Smooth muscle cell (in vitro differentiated cells): ENCODE results near the gene GALNT2. TPM values are rescaled to one million over a fixed set of nuclear protein-coding genes. Genes with fewer than 3 reads are reported as not detected.

Experiments
- DNase-seq: peaks from one replicate; lab custom pipeline; 2025; ENCODE audit not compliant: unreplicated experiment; lab: John Stamatoyannopoulos, UW
- H2AFZ ChIP-seq: fragments of 200-600 bp; sonication (generic); 2 replicates; pipeline ENCODE4 v1.6.0; 2016; ENCODE audit warnings: antibody characterized with exemption, low read depth, mild to moderate bottlenecking
- H3F3A ChIP-seq: fragments of 200-600 bp; sonication (generic); 2 replicates; pipeline ENCODE4 v1.6.0; 2017; ENCODE audit warnings: antibody characterized with exemption, low read depth
- H3K27ac ChIP-seq: fragments of 200-600 bp; sonication (generic); 2 replicates; pipeline ENCODE4 v1.5.1; 2016; ENCODE audit warnings: low read depth, mild to moderate bottlenecking
- H3K27me3 ChIP-seq: fragments of 200-600 bp; sonication (generic); 2 replicates; pipeline ENCODE4 v1.6.1; 2016; ENCODE audit warnings: low read depth, mild to moderate bottlenecking
- H3K36me3 ChIP-seq: fragments of 200-600 bp; sonication (generic); 2 replicates; pipeline ENCODE4 v1.5.1; 2016; ENCODE audit warnings: low read depth
- H3K4me1 ChIP-seq: fragments of 200-600 bp; sonication (generic); 2 replicates; pipeline ENCODE4 v1.5.1; 2016; ENCODE audit warnings: low read depth
- H3K4me2 ChIP-seq: fragments of 200-600 bp; sonication (generic); 2 replicates; pipeline ENCODE4 v1.6.0; 2016; ENCODE audit warnings: mild to moderate bottlenecking
- H3K4me3 ChIP-seq: fragments of 200-600 bp; sonication (generic); 2 replicates; pipeline ENCODE4 v1.5.1; 2016; ENCODE audit warnings: mild to moderate bottlenecking
- H3K79me2 ChIP-seq: fragments of 200-600 bp; sonication (generic); 2 replicates; pipeline ENCODE4 v1.6.0; 2016; ENCODE audit warnings: low read depth, mild to moderate bottlenecking
- H3K9ac ChIP-seq: fragments of 200-600 bp; sonication (generic); 2 replicates; pipeline ENCODE4 v1.6.0; 2016; ENCODE audit warnings: low read depth
- H3K9me3 ChIP-seq: fragments of 200-600 bp; sonication (generic); replicated peaks from 2 replicates; pipeline ENCODE4 v1.5.1; 2016; ENCODE audit warnings: low read depth
- H4K20me1 ChIP-seq: fragments of 200-600 bp; sonication (generic); 2 replicates; pipeline ENCODE4 v1.6.0; 2016; ENCODE audit warnings: low read depth
- CTCF ChIP-seq: fragments of 200-600 bp; sonication (generic); IDR thresholded peaks from 2 replicates; pipeline ENCODE4 v1.5.1; 2017; ENCODE audit warnings: borderline replicate concordance, mild to moderate bottlenecking, antibody characterized with exemption; ENCODE audit not compliant: insufficient read depth, poor library complexity, severe bottlenecking
- WGBS: methylation state at CpG from one replicate; pipeline ENCODE4 v1.1.7; 2016; ENCODE audit warnings: low lambda C conversion rate; 5-methylcytosine and 5-hydroxymethylcytosine counted together
- polyA plus RNA-seq: library from polyadenylated mRNA; unstranded; fragments of >200 nt; fragmentation: Nextera tagmentation; extraction: Ambion mirVana; gene quantifications from 2 replicates; pipeline ENCODE4 v1.2.1, GENCODE V29; 2016
- total RNA-seq: library from RNA; depleted of rRNA; stranded (reverse); fragments of >200 nt; gene quantifications from 2 replicates; pipeline ENCODE4 v1.2.3, GENCODE V29; 2014

GALNT2 gene
- total and polyA plus RNA-seq, 2 experiments from 2014 or later = 76.4 to 152 TPM

- 83% methylated on average over 6 of the region's 6 CpGs for WGBS
- H3K27ac ChIP-seq = peak overlapping the region; percentile 87
- H3K4me1 ChIP-seq = peaks cover 47% of the 10 kb centered on the region
Observed at GRCh38 chr1:230107941-230108340, 40.9 kb downstream of the GALNT2 start.

GRCh38 chr1:230108580-230108979, 41.5 kb downstream of the GALNT2 start:
- H2AFZ ChIP-seq = no peak overlapping the region
- no peak for DNase-seq
- 74% methylated on average over 12 of the region's 12 CpGs for WGBS
- H3K27me3 ChIP-seq = no peaks in the 10 kb centered on the region
- H4K20me1 ChIP-seq = peaks cover 95% of the 10 kb centered on the region
- H3K79me2 ChIP-seq = peaks cover 67% of the 10 kb centered on the region
- no peaks in the 10 kb centered on the region for H3K36me3 ChIP-seq
- no peak overlapping the region for H3K4me3 ChIP-seq
- TF ChIP-seq CTCF = no peak
- peaks cover 22% of the 10 kb centered on the region for H3F3A ChIP-seq
- no peaks in the 10 kb centered on the region for H3K9me3 ChIP-seq
- H3K4me1 ChIP-seq = peaks cover 45% of the 10 kb centered on the region
- no peak overlapping the region for H3K9ac ChIP-seq
- no peak overlapping the region for H3K4me2 ChIP-seq
- no peak overlapping the region for H3K27ac ChIP-seq

More at GRCh38 chr1:230107941-230108340, 40.9 kb downstream of the GALNT2 start:
- no peak for DNase-seq
- Histone ChIP-seq H3K9me3 (no peaks in the 10 kb centered on the region), H3K79me2 (peaks cover 65% of the 10 kb centered on the region), H3K9ac (no peak overlapping the region), H3K4me3 (no peak overlapping the region), H2AFZ (no peak overlapping the region), H3K27me3 (no peaks in the 10 kb centered on the region), H3K36me3 (no peaks in the 10 kb centered on the region), H3K4me2 (peak overlapping the region; percentile 36), H3F3A (peaks cover 22% of the 10 kb centered on the region), H4K20me1 (peaks cover 95% of the 10 kb centered on the region)
- no peak for TF ChIP-seq CTCF

DNA sequence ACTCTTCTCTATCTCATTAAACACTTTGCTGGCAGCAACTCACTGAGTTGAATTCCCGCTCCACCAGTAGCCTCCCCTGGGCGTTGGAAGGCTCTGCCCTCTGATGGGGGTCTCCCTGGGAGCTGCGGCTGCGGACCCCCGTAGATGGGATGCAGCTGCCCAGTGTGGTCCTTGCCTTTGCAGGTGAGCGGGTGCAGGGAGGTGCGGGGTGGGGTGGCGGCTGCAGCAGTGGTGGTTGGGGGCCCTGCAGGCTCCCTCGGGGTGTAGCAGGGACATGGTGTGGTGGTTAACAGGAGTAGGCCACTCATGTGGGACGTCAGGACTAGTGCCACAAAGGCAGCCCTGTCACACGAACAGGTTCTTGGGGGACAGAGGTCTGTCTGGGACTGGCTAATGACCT, 42.0 kb downstream of the GALNT2 start:
- Histone ChIP-seq H2AFZ (no peak overlapping the region), H3K9ac (no peak overlapping the region), H3K4me2 (no peak overlapping the region), H4K20me1 (peaks cover 91% of the 10 kb centered on the region), H3K36me3 (no peaks in the 10 kb centered on the region), H3K9me3 (no peaks in the 10 kb centered on the region), H3F3A (peaks cover 20% of the 10 kb centered on the region), H3K27me3 (no peaks in the 10 kb centered on the region), H3K4me1 (peaks cover 43% of the 10 kb centered on the region), H3K27ac (no peak overlapping the region), H3K4me3 (no peak overlapping the region), H3K79me2 (peaks cover 63% of the 10 kb centered on the region)
- WGBS = 95% methylated on average over 11 of the region's 11 CpGs
- DNase-seq = no peak
- no peak for TF ChIP-seq CTCF

DNA sequence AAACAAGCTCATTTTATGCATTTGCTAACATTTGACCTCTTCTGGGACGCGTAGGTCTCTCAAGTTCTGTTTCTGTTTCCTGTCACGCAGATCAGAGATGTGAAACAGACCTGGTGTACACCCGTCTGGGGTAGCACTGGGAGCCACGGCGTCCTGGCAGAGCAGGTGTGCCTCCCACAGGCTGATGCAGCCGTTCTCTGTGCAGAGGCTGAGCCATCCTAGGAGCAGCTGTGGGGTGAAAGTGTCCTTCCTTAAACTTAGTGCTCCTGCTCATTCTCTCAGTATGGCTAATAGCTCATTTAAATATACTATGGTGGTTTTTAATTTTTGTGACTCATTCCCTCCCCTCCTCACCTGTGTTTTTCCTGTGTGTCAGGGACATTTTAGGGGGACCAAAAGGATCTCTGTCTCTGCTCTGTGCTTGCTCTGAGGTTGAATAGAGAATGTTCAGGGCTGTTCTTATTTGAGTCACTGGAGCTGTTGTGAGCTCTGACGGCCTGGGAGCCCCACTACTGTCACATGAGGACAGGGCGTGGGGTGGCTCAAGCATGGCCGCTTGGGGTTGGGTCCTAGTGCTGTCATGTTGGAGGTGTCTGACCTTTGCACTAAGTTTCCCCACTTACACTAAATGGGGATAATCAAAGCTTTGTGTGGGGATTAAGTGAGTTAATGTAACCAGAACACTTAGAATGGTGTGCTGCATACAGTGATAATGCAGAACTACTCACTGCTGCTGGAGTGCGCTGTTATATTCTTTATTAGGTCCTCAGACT, 43.0 kb downstream of the GALNT2 start:
- peak overlapping the region; percentile 45 for H3K27ac ChIP-seq
- H4K20me1 ChIP-seq = peaks cover 84% of the 10 kb centered on the region
- no peak for DNase-seq
- no peaks in the 10 kb centered on the region for H3K36me3 ChIP-seq
- H3K27me3 ChIP-seq = no peaks in the 10 kb centered on the region
- H3K4me3 ChIP-seq = no peak overlapping the region
- H3K4me1 ChIP-seq = peaks cover 38% of the 10 kb centered on the region
- no peaks in the 10 kb centered on the region for H3K9me3 ChIP-seq
- peaks cover 66% of the 10 kb centered on the region for H3K79me2 ChIP-seq
- 55% methylated on average over 11 of the region's 11 CpGs for WGBS
- H3K4me2 ChIP-seq = no peak overlapping the region
- TF ChIP-seq CTCF = no peak
- no peak overlapping the region for H3K9ac ChIP-seq
- no peak overlapping the region for H2AFZ ChIP-seq
- H3F3A ChIP-seq = peaks cover 17% of the 10 kb centered on the region
